22Rv1 (cell line): ENCODE results near the gene CAPN15.

Source experiments
- ZFX ChIP-seq: fragments of 450-650 bp; IDR thresholded peaks from 2 replicates; pipeline ENCODE4 v1.6.1; 2017; ENCODE audit warnings: antibody characterized with exemption, borderline replicate concordance
- TF ChIP-seq, protein P1 (sequence below): fragments of 450-650 bp; IDR thresholded peaks from 2 replicates; pipeline ENCODE4 v1.5.1; 2017; ENCODE audit warnings: mild to moderate bottlenecking

DNA sequence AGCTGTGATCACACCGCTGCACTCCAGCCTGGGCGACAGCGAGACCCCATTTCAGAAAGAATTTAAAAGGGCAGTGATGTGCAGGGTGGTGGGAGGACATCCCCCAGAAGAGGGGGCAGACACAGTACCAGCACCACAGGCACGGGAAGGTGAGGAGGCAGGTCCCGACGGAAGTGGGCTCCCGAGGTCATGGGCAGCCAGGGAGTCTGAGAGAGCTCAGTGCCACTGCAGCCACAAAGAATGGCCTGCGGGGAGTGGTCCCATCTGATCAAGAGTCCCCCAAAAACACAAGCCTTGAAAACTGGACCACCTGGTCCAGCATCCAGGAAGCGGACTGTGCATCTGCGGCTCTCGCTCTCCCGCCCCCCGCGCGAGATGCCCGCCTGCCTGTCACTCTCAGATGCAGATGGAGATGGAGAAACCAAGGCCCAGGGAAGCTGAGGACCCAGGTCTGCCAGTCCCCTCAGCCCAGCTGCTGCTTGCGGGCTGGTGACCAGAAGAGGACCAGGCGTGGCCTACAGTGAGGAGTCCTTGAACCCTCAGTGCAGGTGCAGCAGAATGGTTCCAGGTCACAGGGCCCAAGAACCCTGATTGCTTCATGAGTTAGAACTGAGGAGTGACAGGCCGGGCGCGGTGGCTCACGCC lies 4.3 kb upstream of the CAPN15 start:
- TF ChIP-seq, protein P1, sequence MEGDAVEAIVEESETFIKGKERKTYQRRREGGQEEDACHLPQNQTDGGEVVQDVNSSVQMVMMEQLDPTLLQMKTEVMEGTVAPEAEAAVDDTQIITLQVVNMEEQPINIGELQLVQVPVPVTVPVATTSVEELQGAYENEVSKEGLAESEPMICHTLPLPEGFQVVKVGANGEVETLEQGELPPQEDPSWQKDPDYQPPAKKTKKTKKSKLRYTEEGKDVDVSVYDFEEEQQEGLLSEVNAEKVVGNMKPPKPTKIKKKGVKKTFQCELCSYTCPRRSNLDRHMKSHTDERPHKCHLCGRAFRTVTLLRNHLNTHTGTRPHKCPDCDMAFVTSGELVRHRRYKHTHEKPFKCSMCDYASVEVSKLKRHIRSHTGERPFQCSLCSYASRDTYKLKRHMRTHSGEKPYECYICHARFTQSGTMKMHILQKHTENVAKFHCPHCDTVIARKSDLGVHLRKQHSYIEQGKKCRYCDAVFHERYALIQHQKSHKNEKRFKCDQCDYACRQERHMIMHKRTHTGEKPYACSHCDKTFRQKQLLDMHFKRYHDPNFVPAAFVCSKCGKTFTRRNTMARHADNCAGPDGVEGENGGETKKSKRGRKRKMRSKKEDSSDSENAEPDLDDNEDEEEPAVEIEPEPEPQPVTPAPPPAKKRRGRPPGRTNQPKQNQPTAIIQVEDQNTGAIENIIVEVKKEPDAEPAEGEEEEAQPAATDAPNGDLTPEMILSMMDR = no peak
- no peak for TF ChIP-seq ZFX
